ENCODE results near the gene FBXL3. TPM values are rescaled to one million over a fixed set of nuclear protein-coding genes. Genes with fewer than 3 reads are reported as not detected.

Gene FBXL3
- total RNA-seq, 1 experiment from 2014 or later: 39.1 TPM

- no TSS peak for BruUV-seq (replicated peaks)
- H3K27ac ChIP-seq (ENCODE audit: low read length): no peak overlapping the region
- no peak overlapping the region for H3K4me2 ChIP-seq (ENCODE audit: low read length)
- H3K9me2 ChIP-seq (replicated peaks; ENCODE audit: low read length): no peaks in the 10 kb centered on the region
- peaks cover 9% of the 10 kb centered on the region for H3K36me3 ChIP-seq (ENCODE audit: low read depth, low read length)
- no peaks in the 10 kb centered on the region for H4K20me1 ChIP-seq (ENCODE audit: low read length)
- TF ChIP-seq EZH2 (IDR thresholded peaks at IDR 0.05; ENCODE audit: low read length, unreplicated experiment): no peak
- TF ChIP-seq, protein P1, sequence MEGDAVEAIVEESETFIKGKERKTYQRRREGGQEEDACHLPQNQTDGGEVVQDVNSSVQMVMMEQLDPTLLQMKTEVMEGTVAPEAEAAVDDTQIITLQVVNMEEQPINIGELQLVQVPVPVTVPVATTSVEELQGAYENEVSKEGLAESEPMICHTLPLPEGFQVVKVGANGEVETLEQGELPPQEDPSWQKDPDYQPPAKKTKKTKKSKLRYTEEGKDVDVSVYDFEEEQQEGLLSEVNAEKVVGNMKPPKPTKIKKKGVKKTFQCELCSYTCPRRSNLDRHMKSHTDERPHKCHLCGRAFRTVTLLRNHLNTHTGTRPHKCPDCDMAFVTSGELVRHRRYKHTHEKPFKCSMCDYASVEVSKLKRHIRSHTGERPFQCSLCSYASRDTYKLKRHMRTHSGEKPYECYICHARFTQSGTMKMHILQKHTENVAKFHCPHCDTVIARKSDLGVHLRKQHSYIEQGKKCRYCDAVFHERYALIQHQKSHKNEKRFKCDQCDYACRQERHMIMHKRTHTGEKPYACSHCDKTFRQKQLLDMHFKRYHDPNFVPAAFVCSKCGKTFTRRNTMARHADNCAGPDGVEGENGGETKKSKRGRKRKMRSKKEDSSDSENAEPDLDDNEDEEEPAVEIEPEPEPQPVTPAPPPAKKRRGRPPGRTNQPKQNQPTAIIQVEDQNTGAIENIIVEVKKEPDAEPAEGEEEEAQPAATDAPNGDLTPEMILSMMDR (conservative IDR thresholded peaks at IDR 0.05; ENCODE audit: low read depth, low read length): no peak
- H3K9ac ChIP-seq (ENCODE audit: low read length): no peak overlapping the region
- no peaks in the 10 kb centered on the region for H3K4me1 ChIP-seq (ENCODE audit: insufficient read depth, low read length)
- POLR2A ChIA-PET (ENCODE audit: unreplicated experiment): no interaction called here
- no peaks in the 10 kb centered on the region for H3K79me2 ChIP-seq (ENCODE audit: low read length)
- H2AFZ ChIP-seq (ENCODE audit: low read length): no peak overlapping the region
- no peak for DNase-seq
- no peak for ATAC-seq
- H3F3A ChIP-seq (ENCODE audit: low read length, unreplicated experiment): no peaks in the 10 kb centered on the region
- H3K4me3 ChIP-seq (ENCODE audit: low read length): no peak overlapping the region
- no peaks in the 10 kb centered on the region for H3K9me3 ChIP-seq (ENCODE audit: low read length)
- H3K27me3 ChIP-seq (ENCODE audit: low read length): no peaks in the 10 kb centered on the region
- intact Hi-C loops (cut with micrococcal nuclease): no loop called here
- CTCF ChIA-PET: no interaction called here
Measured at GRCh38 chr13:77053192-77053591, 26.2 kb upstream of the FBXL3 start.

- no peak overlapping the region for H3K4me2 ChIP-seq (ENCODE audit: low read length)
- H3K27me3 ChIP-seq (ENCODE audit: low read length): no peaks in the 10 kb centered on the region
- no peaks in the 10 kb centered on the region for H3K79me2 ChIP-seq (ENCODE audit: low read length)
- peaks cover 7% of the 10 kb centered on the region; the same call in 1 of the 2 replicates for H3K4me1 ChIP-seq (ENCODE audit: insufficient read depth, low read length)
- no peaks in the 10 kb centered on the region for H3K9me3 ChIP-seq (ENCODE audit: low read length)
- TF ChIP-seq EZH2 (IDR thresholded peaks at IDR 0.05; ENCODE audit: low read length, unreplicated experiment): no peak
- no peak for TF ChIP-seq EZH2phosphoT487 (IDR thresholded peaks at IDR 0.05; ENCODE audit: borderline replicate concordance, low read length)
- TF ChIP-seq, protein P1 (conservative IDR thresholded peaks at IDR 0.05; ENCODE audit: low read depth, low read length): no peak
- H3K27ac ChIP-seq (ENCODE audit: low read length): no peak overlapping the region
- intact Hi-C loops (cut with micrococcal nuclease): no loop called here
- CTCF ChIA-PET: no interaction called here
- no peaks in the 10 kb centered on the region for H3F3A ChIP-seq (ENCODE audit: low read length, unreplicated experiment)
- H3K9me2 ChIP-seq (replicated peaks; ENCODE audit: low read length): no peaks in the 10 kb centered on the region; the same call in 1 of the 2 replicates
- no peaks in the 10 kb centered on the region for H4K20me1 ChIP-seq (ENCODE audit: low read length)
- no peak for DNase-seq
- POLR2A ChIA-PET (ENCODE audit: unreplicated experiment): no interaction called here
- H3K9ac ChIP-seq (ENCODE audit: low read length): no peak overlapping the region
- ATAC-seq: no peak
- no peak overlapping the region for H2AFZ ChIP-seq (ENCODE audit: low read length)
- H3K4me3 ChIP-seq (ENCODE audit: low read length): no peak overlapping the region
- H3K36me3 ChIP-seq (ENCODE audit: low read depth, low read length): peaks cover 14% of the 10 kb centered on the region
- no TSS peak for BruUV-seq (replicated peaks)
Measured at GRCh38 chr13:77048681-77049080, 21.7 kb upstream of the FBXL3 start.

- ChIA-PET POLR2A (ENCODE audit: unreplicated experiment) (no interaction called here), CTCF (no interaction called here)
- H3K27ac ChIP-seq (ENCODE audit: low read length): no peak overlapping the region
- DNase-seq: no peak
- H4K20me1 ChIP-seq (ENCODE audit: low read length): no peaks in the 10 kb centered on the region
- H3K4me1 ChIP-seq (ENCODE audit: insufficient read depth, low read length): peaks cover 7% of the 10 kb centered on the region; the same call in 1 of the 2 replicates
- H3K4me2 ChIP-seq (ENCODE audit: low read length): no peak overlapping the region
- no peak for TF ChIP-seq EZH2phosphoT487 (IDR thresholded peaks at IDR 0.05; ENCODE audit: borderline replicate concordance, low read length)
- TF ChIP-seq, protein P1 (conservative IDR thresholded peaks at IDR 0.05; ENCODE audit: low read depth, low read length): no peak
- peaks cover 14% of the 10 kb centered on the region for H3K36me3 ChIP-seq (ENCODE audit: low read depth, low read length)
- H3K79me2 ChIP-seq (ENCODE audit: low read length): no peaks in the 10 kb centered on the region
- H2AFZ ChIP-seq (ENCODE audit: low read length): no peak overlapping the region
- intact Hi-C loops (cut with micrococcal nuclease): no loop called here
- H3K27me3 ChIP-seq (ENCODE audit: low read length): no peaks in the 10 kb centered on the region
- no peaks in the 10 kb centered on the region; the same call in 1 of the 2 replicates for H3K9me2 ChIP-seq (replicated peaks; ENCODE audit: low read length)
- H3K9me3 ChIP-seq (ENCODE audit: low read length): no peaks in the 10 kb centered on the region
- no peak for ATAC-seq
- H3K9ac ChIP-seq (ENCODE audit: low read length): no peak overlapping the region
- BruUV-seq (replicated peaks): no TSS peak
- H3K4me3 ChIP-seq (ENCODE audit: low read length): no peak overlapping the region
- no peaks in the 10 kb centered on the region for H3F3A ChIP-seq (ENCODE audit: low read length, unreplicated experiment)
Measured at GRCh38 chr13:77047649-77048343, 20.8 kb upstream of the FBXL3 start.
